Activated T-cell treated with anti-CD3 and anti-CD28 coated beads for 4 hours (primary cell): ENCODE data around the gene ARSB.
"Not testable (repeated sequence)": the region's sequence is repeated elsewhere in the genome, so short reads cannot be mapped to it uniquely, and the experiment has no call there.

Experiments used
- DNase-seq: peaks from one replicate; pipeline ENCODE4 v3.0.0-alpha.2; 2020

ARSB gene

DNA sequence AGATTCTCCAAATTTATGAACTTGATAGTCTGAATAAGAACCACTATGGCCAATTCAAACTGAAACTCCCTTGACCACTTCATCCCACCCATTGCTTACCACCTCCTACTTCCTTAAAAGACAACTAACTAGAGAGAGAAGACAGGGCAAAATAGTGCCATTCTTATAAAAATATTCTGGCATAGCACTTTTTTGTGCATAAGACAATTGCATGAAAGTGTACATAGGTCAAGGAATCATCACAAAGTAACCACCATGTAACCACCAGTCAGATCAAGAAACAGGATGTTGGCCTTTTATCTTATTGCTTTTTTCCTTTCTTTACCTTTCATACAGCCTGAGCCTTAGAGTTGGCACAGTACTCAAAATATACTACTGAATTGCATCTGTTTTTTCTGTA, 8.1 kb upstream of the ARSB start:
- no peak for DNase-seq

DNA sequence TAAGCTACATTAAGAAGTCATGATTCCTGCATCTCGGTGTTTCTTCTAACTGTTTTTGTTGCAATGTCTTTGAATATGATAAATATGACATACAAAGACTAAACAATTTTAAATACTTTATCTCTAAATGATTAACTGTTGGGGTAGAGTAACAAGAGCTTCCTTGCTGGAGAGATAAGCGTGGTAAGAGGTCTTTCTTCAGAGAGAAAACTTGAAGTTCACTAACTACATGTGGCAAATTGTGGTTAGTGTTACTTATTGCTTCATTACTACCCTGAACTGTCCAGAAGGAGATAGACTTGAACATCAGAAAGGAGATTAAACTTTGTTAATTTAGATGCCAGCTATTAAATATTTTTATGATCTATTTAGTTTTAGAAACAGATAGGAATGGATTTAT, 7.0 kb upstream of the ARSB start:
- no peak for DNase-seq

DNA sequence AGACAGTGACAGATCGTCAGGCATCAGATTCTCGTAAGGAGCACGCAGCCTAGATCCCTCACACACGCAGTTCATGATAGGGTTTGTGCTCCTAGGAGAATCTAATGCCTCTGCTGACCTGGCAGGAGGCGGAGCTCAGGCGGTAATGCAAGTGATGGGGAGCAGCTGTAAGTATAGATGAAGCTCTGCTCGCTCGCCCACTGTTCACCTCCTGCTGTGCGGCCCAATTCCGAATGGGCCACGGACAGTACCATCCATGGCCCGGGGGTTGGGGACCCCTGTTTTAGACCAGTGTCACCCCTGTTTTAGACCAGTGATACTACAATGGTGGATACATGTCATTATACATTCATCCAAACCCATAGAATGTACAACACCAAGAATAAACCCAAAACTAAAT, 4.0 kb upstream of the ARSB start:
- no peak for DNase-seq

DNA sequence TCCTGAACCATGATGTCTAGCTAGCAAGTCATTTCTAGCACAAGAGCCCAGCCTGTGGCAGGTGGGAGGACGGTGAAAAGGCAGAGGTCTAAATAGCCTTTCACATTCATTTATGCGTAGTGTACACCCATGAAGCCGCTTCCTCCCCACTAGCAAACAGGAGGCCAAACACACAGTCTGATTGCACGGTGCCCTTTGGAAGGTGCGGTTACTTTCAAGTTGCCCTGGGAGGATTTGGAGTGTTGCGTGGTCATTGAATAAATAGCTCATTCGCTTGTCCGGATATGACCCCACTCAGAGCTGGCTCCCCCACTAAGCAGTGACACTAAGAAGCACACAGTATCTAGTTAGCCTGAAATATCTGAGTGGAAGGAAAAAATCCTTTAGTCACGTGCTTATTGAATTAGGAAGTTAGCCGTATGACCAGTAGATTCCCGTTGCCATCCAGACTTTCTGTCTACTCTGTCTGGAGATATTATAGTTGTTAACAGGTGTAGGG, 664 bp upstream of the ARSB start:
- peak; percentile 21 for DNase-seq

DNA sequence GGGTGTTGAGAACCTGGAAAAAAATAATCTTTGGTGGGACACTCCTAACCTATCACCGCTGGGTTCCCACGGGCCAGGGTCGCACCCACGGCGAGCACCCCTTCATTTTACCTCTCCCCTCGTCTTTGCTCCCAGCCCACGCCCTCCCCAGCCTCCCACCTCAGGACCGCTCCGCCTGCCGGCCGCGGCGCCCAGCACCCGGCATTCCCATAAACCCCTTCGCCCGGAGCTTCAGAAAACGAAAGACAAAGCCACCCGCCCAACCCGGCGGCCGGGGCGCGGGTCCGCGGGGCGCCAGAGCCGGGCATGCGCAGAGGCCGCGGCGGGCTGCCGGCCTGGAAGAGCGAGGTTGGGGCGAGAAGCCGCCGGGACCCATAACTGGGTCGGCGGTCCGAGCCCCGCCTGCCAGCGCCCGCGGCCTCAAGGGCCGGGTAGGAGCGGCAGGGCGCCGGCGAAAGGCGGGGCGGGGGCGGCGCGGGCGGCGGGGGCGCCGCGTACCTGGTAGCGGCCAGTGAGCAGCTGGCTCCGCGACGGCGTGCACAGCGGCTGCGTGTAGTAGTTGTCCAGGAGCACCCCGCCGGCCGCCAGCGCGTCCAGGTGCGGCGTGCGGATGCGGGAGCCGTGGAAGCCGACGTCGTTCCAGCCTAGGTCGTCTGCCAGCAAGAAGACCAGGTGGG, 533 bp downstream of the ARSB start:
- DNase-seq = peak; percentile 68

DNA sequence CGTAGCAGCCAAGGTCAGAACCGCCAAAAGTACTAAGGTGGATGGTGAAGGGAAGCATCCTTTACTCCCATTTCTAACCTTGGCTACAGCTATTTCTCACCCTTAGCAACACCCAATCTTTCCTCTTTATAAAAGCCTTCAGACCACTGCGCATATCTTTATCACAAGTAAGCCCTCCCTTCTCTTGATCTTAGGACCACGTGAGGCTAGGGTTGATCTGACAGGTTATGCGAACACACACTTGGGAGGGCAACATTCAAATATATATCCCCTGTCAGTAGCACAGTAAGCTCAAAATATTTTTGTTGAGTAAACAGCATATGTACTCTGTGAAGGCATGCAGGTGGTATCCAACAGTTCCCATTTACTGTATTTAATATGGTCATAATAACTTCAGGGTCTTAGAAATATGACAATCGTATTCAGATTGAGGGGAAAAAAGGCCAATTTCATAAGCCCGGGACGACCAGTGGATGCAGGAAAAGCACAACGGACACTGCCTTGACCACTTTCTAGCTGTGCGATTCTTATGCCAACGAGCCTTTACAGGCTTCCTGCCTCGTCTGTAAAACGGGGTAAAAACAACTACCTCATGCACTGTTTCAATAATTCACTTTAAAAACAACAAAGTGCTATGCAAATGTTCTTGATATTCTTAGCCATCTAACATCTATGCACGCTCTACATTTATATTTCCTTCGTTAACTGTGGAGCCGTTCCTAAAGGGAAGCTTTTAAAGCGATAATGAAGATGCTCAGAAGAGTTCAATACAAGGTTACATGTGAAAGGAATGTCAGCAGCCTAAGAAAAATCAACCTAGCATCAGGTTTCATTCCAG, 1.3 kb downstream of the ARSB start:
- DNase-seq = no peak

DNA sequence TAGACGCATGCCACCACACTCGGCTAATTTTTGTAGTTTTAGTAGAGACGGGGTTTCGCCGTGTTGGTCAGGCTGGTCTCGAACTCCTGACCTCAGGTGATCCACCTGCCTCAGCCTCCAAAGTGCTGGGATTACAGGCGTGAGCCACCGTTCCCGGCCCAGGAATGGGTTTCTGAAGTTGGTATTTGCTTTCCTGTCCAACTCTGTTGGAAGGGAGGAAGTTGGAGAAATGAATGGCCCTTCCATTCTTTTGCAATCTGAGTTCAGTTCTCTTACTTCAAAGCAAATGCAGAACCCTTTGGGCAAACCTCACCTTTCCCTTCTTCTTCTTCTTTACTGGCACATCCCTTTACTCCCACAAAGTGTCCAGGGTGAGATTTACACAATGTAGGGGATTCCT, 1.9 kb downstream of the ARSB start:
- DNase-seq = not testable (repeated sequence)

DNA sequence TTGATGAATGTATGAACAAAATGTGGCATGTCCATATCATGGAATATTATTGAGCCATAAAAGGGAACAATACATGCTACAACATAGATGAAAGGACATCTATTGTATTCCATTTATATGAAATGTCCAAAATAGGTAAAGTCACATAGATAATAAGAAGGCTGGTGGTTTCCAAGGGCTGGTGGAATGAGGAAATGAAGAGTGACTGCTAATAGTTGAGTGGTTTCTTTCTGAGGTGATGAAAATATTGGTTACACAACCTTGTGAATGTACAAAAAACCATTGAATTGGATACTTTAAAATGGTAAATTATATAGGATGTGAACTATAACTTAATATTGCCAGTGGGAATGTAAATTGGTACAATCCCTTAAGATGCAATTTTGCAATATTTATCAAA, 5.2 kb downstream of the ARSB start:
- no peak for DNase-seq

DNA sequence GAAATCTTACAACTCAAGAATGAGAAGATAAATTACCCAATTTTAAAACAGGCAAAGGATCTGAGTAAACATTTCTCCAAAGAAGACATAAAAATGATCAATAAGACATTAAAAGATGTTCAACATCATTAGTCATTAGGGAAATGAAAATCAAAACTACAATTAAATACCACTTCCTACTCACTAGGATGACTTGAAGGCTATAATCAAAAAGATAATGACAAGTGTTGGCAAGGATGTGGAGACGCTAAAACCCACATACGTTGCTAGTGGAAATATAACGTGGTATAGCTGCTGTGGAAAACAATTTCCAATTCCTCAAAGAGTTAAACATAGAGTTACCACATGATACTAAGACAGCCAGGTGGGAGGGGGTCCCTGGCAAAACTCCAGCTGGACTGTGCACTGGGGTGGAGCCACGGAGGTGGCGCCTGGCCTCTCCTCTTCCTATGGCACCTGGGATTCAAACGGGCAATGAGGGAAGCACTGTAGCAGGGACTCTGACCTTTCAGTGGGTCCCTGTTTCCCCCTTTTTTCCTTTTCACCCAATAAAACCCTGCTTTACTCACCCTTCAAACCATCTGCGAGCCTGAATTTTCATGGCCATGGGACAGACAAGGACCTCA, 5.9 kb downstream of the ARSB start:
- DNase-seq = no peak

DNA sequence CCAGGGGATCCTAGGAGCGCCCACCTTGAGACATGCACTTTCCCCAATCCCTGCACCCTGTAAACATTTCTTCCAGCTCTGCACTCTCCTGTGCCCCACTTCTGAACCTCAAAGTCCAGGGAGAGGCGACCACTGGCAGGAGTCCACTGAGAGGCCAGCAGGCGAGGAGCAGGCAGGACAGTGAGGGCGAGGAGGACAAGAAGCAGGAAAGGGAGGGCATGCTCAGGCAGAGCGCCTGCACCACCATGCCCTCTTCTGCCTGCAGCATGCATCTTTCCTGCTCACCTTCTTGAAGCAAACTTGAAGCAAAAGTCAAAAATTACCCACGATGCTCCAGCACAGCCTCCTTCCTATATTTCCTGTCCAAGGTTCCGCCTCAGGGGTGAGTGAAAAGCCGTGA, 10.1 kb downstream of the ARSB start:
- DNase-seq = no peak

DNA sequence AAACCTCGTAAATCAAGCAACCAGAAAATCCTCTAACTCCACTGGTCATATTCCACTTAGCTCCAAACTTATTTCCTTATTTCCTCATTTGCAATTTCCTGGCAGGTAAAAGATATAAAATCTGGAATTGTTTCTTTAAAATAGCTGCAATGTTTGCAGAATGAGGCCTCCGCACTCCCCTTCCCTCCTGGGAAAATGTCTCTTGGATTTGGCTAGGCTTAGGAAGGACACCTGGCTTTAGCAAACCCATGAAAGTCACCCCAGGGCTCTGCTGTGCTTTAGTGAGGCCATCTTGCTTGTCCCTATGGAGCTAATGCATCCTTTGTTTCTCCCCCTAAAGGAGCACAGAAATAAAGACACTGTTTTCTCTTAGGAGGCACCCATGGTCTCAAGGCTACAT, 10.5 kb downstream of the ARSB start:
- no peak for DNase-seq

DNA sequence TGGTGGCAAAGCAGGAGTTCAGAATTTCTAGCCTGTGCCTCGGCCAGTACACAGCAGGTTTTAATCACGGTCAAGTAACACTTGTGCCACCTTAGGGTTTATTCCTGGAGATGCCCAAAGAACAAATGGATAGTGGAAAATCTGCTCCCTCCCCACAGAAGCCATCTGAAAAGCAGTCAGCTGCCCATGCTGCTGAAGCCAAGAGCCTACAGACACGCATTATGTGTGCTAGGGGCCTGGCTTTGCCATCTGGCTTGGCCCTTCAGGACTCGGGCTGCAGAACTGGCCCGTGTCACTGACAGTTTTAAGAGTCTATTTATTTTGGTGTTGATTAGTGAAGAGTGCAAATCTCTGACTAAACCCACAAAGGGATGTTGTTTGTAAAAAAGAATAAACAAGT, 11.1 kb downstream of the ARSB start:
- no peak for DNase-seq

DNA sequence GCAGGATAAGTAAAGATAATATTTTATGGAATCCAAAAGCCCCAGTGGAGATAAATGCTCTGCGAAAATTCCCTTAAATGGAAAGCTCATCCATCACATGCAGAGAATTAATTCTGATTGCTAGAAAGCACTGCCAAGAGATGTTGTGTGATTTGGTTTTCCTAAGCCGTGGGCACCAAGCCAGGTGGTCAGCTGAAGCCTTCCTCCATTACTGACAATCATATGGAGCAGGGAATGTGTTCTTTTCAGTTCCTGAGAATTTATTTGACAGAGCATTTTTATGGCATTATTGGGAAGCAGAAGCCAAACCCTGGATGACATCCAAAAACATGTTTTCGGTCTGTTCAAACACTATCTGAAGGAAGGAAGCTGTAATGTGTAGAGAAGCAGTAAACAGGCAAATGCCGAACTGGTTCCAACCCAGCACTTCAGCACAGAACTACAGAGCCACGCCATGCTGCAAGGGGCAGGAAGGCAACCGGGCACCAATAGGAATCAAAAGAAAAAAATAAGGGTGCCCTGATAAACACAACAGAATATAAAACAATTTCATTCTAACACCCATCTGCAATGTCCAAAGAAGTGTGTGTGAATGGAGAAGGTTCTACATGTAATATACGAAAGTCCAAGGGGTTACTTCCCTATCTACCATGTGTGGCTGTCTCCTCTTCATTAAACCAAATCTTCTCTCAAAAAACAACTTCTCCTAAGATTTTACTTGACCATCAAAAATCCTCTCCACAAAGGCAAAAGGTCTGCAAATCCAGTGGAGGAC, 12.3 kb downstream of the ARSB start:
- no peak for DNase-seq

DNA sequence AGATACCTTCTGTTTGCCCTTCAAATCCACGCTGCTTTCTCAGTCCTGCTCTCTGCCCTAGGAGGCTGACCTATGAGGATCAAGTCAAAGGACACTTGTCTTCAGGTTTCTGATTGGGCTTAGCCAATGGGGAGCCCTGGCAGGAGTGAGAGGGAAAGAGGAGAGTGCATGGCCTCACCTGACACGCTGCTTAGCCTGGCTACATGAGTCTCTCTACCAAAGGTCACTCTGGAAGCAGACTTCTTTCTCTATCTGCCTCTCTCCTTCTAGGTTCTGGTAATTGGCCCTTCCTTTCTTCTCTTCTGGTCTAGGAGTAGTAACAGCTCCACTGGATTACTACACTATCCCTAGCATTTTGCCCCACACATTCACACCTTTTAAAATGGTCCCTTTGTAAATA, 13.1 kb downstream of the ARSB start:
- DNase-seq = no peak

DNA sequence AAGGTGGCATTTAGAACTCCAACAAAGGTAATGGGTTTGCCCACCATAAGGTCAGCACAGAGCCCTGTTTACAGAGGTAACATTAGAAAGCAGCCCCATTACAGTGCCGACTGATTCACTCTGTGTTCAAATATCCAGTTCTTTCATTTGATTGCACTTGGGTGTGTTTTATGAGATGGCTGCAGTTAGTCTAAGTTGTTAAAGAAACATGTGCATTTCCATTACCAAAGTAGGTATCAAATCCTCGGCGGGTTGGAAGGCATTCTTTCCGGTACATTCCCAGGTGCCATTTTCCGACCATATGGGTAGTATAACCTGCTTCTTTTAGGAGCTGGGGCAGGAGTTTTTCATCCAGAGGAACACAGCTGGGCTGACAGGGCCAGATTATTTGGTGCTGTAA, 16.3 kb downstream of the ARSB start:
- no peak for DNase-seq

DNA sequence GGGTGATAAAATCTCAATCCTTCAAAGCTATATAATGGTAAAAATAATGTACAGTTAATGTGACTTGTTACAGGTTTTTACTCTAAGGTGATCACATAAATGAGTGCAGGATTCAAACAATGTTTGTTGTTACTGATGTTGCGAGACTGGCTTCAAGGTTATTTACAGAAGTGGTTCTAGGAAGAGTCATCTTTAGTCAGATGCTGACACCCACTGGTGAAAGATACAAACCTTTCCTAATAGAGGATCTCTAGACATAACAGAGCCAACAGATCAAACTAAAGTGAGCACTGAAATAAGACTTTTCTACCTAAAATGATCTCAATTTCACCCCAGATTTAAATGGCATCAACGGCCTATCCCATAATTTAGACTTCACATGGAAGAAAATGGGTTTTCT, 20.2 kb downstream of the ARSB start:
- DNase-seq = no peak

DNA sequence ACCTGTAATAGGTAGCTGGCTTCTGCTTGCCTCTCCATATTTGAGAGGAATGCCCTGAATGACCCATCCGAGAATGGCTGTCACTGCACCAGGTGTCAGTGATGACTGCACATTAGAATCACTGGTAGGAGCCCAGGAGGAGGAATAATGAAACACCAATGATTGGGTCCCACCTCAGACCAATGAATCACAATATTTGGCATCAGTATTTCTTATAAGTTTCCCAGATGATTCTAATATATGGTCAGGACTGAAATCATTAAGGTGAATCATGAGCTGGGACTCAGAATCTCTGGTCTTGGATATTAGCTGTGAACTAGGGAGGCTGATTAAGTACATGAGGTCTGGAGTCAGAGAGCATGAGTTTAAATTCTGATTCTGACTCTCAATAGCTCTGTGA, 23.4 kb downstream of the ARSB start:
- no peak for DNase-seq

DNA sequence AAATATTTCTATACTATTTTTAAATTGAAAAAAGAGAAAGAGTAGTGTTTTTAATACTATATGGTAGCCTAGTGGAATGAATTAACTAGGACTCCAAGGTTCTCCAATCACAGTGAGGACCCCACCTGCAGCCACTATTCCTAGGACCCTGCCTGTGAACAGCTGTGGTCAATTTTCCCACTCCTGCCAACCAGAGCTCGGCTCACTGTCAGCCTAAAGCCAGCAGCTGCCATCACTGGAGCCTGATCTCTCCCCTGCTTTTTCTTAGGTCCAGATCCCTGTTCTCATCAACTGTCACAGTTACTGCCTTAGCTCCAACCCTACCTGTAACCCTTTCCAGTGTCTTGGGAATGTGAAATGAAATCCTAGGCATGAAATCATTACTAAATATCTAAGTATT, 25.3 kb downstream of the ARSB start:
- DNase-seq = no peak

DNA sequence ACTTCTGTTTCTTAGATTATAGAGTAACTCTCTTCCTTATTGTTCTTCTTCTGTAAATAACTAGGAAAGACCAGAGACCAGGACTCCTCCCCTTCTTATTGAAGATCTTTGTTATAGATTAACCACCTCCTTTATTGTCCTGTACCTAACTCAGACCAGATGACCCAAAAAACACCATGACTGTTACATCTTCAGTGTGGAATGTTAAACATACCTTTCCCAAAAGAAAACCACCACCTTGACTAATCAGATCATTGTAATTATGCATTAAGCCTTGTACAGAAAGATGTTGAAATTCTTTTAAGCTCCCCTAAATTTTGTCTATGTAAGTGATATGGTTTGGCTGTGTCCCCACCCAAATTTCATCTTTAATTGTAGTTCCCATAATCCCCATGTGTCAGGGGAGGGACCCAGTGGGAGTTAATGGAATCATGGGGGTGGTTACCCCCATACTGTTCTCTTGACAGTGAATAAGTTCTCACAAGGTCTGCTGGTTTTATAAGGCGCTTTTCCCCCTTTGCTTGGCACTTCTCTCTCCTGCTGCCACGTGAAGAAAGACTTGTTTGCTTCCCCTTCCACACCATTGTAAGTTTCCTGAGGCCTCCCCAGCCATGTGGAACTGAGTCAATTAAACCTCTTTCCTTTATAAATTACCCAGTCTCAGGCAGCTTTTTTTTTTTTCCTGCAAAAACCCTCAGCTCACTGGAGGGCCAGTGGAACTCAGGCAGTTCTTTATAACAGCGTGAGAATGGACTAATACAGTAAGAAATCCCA, 26.3 kb downstream of the ARSB start:
- DNase-seq = no peak

DNA sequence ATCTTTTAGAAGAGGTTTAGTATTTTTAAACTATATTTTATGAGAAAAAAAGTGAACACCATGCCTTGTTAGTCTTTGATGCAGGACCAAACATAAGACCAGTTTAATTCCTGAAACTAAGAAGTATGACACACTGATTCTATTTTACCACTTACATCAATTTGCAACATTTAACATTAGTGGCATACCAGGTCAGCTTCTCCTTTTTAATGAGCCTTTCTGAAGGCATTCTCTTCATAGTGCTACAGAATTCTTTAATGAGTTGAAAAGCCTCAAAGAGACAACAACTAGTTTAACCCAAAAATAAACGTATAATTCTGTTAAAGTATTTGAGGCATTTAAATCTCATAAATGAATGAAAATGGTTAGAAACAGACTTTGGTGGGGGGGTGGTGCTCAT, 28.2 kb downstream of the ARSB start:
- no peak for DNase-seq

DNA sequence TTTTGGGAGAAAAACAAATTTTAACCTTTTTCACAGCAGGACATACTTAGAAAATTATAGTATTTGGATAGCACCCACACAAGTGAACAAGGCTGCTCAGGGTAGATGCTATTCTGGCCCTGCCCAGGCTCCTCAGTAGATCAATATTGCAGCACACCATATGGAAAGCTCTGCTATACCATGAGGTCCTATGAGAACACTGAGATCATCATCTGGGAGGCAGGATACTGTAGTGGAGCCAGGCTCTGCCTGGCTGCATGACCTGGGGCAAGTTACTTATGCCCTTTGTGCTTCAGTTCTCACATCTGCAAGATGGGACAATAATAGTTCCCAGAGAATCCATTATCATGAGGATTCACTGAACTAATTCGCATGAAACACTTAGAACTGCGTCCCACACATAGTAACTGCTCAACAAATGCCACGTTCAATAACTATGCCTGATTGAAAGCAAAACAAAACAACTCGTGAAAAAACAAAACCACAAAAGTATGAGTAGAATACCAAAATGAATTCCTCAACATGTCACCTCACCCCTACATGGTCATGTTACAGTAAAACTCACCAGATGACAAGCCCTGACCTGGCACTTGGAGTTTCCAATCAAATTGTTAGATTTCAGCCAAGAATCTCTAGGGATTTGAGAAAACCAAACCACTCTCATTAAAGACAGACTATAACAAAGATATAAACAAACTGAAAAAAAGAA, 31.9 kb downstream of the ARSB start:
- DNase-seq = no peak

DNA sequence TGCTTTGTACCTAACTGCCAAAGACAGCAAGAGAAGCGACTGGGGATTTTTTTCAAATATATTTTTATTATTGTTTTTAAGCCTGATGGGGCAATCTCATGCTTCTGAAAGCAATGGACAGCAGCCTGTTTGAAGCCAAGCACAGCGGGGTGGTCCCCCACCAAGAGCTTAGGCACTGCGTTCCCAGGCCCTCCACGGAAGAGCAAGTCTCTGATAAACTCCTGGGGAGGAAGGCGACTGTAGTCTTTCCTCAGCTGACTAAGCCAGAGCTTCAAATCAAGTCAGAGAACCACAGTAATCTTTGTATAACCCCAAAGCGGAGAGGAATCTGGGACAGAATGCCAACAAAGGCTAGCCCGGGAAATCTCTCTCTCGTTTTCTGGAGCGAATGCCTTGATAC, 54.4 kb downstream of the ARSB start:
- DNase-seq = no peak
